Inferior parietal cortex (tissue), 1 donor: Measurements from ENCODE around the gene PSMD4.
"Not testable (repeated sequence)": the region's sequence is repeated elsewhere in the genome, so short reads cannot be mapped to it uniquely, and the experiment has no call there.

Experiments
- DNase-seq: peaks from one replicate; pipeline ENCODE4 v3.0.0-alpha.2; 2016; ENCODE audit errors: extremely low spot score

The PSMD4 gene

DNA sequence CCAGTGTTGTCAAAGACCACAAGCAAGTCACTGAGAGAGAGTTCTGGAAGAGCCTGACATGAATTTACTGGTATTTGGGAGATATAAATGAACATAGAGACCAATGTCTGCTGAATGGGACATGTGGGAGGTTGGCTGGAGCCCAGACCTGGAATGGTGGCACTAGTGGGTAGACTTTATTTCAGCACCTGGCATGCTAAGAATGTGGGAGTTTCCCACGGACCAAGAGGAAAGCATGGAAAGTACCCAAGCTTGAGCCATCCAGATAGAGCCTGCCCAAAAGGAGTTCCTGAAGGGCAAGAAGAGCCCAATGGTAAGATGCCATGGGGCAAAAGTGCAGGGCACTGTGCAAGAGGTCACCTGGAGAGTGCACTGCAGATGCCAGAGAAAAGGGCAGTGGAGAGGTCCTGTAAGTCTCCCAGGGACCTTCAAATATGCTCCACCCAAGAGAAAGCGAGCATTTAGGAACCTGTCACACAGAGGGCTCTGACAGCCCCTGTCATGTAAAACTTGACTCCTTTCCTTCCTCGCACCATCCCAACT, 19.5 kb downstream of the PSMD4 start:
- no peak for DNase-seq

- DNase-seq, result not testable (repeated sequence)
These were observed 20.8 kb downstream of the PSMD4 start for GRCh38 chr1:151275341-151275740.

DNA sequence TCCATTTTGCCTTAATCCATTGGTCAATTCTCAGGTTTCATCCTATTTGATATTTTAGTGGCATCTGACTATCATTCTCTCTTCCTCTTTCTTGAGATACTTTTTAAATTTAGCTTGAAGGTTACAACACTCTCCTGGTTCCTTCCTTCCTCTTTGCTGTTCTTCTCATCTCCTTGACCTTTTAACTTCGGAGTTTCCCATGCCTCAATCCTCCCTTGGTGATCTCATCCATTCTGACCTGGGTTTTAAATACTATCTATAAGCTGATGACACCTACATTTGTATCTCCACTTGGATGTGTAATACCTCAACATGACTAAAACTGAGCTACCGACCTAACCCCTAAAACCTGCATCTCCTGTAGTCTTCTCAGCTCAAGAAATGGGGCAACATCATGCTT, 22.7 kb downstream of the PSMD4 start:
- no peak for DNase-seq

- peak; percentile 98 for DNase-seq
These were observed 26.9 kb downstream of the PSMD4 start for GRCh38 chr1:151281225-151281968.

GRCh38 chr1:151281969-151282882, 27.7 kb downstream of the PSMD4 start, which contains the start of gene ZNF687:
TSS of gene ZNF687 (plus strand) at chr1:151282299. CDS start at chr1:151286292, 3,993 bp downstream.
- peak; percentile 100 for DNase-seq

- no peak for DNase-seq
These were observed 28.6 kb downstream of the PSMD4 start for GRCh38 chr1:151282883-151283725.

DNA sequence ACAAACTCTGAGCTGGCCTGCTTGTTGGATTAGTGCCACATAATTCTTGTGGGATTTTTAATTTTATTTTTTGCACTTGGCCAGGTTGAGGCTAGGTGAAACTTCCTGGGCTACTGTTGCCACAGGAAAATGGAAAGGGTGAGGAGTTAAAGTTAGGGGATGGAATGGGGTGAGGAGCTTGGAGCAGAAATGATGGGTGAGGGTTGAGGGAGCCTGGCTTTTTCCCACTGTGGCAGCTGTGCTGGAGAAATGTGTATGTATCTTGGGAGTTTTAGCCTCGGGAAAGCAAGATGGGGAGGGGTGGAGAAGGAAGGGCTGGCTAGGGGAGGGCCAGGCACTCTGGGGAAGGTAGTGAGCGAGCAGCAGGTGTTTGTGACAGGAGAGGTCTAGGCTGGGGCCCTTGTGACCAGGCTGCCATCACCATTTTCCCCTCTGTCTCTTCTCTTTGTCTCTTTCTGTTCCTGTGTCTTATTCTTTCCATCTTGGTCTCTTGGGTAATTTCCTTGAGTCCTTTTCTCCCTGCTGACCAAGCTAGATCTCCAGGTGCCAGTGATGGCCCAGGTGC, 29.6 kb downstream of the PSMD4 start:
- no peak for DNase-seq

GRCh38 chr1:151286619-151287340, 32.2 kb downstream of the PSMD4 start:
- no peak for DNase-seq

DNA sequence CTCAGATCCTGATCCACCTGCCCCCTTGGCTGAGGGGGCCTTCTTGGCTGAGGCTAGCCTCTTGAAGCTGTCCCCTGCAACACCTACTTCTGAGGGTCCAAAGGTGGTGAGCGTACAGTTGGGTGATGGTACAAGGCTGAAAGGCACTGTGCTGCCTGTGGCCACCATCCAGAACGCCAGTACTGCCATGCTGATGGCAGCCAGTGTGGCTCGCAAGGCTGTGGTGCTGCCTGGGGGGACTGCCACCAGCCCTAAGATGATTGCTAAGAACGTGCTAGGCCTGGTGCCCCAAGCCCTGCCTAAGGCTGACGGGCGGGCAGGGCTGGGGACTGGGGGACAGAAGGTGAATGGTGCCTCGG, 32.8 kb downstream of the PSMD4 start:
- DNase-seq, result no peak

DNA sequence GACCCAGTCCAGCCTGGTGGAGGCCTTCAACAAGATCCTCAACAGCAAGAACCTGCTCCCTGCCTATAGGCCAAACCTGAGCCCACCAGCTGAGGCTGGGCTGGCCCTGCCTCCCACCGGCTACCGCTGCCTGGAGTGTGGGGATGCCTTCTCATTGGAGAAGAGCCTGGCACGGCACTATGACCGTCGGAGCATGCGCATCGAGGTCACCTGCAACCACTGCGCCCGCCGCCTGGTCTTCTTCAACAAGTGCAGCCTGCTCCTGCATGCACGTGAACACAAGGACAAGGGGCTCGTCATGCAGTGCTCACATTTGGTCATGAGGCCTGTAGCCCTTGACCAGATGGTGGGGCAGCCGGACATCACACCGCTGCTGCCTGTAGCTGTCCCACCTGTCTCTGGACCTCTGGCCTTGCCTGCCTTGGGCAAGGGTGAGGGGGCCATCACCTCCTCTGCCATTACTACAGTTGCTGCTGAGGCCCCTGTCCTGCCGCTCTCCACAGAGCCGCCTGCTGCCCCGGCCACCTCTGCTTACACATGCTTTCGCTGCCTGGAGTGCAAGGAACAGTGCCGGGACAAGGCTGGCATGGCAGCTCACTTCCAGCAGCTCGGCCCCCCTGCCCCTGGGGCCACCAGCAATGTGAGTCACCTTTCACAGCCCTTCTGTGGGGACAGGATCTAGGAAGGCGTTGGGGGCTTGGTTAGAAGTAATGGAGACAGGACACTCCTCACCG, 33.4 kb downstream of the PSMD4 start:
- DNase-seq, result no peak

- DNase-seq, result no peak
These were observed 34.0 kb downstream of the PSMD4 start for GRCh38 chr1:151288502-151288901.

DNA sequence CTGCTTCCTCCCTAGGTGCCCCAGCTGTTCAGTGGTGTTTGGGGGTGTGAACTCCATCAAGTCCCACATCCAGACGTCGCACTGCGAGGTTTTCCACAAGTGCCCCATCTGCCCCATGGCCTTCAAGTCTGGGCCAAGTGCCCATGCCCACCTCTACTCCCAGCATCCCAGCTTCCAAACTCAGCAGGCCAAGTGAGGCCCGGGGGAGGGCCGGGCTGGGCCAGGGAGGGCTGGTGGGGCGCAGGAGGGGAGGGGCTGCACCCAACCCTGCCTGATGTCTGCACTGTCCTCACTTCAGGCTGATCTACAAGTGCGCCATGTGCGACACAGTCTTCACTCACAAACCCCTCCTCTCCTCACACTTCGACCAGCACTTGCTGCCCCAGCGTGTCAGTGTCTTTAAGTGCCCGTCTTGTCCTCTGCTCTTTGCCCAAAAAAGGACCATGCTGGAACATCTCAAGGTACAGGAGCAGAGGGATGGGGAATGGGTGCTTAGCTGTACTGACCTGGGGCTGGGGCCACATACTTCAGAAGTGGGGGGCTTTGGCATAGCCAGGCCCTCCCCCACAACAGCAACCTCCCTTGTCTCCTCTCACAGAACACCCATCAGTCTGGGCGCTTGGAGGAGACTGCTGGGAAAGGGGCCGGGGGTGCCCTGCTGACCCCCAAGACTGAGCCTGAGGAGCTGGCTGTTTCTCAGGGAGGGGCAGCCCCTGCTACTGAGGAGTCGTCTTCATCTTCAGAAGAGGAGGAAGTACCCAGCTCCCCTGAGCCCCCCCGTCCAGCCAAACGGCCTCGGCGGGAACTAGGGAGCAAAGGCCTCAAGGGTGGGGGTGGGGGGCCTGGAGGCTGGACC, 34.8 kb downstream of the PSMD4 start:
- no peak for DNase-seq

DNA sequence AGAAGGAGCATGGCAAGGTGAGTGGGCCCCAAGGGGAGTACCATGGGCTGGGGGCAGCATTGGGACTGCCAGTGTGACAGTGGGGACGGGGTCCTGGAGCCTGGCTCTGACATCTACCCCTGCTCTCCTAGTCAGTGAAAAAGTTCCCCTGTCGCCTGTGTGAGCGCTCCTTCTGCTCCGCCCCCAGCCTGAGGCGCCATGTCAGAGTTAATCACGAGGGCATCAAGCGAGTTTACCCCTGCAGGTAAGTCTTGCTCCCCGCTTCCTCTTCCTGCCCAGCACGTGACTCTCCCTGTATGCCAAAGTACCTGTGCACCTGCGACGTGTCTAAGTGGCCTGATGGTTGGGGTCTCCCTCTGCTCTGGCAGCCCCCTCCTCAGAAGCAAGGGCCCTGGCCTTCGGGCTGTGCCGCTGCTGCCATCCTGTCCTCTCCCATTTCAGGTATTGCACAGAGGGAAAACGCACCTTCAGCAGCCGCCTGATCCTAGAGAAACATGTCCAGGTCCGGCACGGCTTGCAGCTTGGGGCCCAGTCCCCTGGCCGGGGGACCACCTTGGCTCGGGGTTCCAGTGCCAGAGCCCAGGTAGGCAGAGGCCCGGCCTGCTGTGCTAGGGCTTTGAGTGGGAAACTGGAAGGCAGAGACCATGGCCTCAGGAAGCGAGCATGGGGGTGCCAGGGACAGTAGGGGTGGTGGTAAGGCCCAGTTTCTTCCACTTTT, 35.6 kb downstream of the PSMD4 start:
- no peak for DNase-seq

GRCh38 chr1:151290709-151291303, 36.3 kb downstream of the PSMD4 start:
- no peak for DNase-seq

DNA sequence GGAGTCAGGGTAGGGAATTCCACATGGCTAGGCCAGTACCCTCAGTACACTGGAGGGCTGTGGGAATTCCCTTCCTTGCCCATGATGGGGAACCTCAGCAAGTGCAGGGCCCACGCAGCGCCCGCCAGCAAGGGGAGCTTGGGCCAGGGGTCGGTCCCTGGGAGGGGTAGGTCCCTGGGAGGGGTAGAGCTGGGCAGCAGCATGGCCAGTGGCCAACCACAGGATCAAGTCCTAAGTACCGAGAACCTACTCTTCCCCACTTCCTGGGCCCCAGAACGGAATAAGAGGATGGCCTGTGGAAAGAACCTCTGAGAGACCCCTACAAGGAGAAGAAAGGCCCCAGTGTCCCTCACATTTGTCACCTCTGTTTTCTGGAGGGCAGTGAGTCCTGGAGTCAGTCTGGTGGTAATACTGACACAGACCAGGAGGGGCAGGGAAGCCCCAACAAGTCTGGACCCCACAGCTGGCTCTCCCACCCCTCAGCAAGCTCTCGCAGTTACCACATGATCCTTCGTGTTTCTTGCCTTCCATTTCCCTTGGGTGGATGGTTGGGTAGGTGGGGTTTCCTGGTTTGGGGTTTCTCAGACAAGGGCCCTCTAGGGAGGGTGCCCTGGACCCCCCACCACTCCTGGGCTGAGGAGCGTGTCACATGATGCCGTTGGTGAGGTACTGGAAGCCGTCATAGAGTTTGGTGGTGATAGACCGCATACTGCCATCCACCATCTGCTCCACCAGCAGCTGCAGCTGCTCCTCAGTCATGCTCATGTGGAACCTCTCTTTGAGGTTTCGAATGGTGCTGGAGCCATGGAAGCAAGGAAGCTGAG, 37.9 kb downstream of the PSMD4 start:
- no peak for DNase-seq

DNA sequence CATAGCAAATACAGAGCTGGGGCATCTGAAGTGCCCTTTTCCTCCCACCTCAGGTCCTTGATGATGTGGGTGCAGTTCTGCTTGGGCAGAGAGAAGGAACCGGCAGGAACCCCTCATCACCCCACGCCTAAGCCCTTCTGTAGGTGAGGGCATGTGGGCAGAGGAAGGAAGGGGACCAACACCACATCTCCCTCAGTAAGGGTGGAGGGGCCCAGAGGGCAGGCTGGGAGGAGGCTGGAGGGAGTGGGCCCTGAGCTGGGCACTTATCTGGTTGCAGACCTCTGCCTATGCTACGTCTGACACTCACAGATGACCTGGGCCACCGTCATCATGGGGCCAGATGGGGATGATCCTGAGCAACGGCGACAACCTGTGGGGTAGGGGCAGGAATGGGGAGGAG, 38.6 kb downstream of the PSMD4 start:
- no peak for DNase-seq
